Jurkat, Clone E6-1 (cell line): ENCODE data around the gene NAT16.

Experiments
- DNase-seq: peaks from one replicate; pipeline ENCODE4 v3.0.0-alpha.2; 2011; ENCODE audit warnings: low read depth, low spot score
- H3K4me3 ChIP-seq: 2 replicates; pipeline ENCODE4 v1.5.1; 2011; ENCODE audit warnings: mild to moderate bottlenecking, low read length, control low read depth, moderate library complexity

The NAT16 gene

GRCh38 chr7:101173752-101174244 lies 6.3 kb downstream of the NAT16 start:
- no peak overlapping the region for H3K4me3 ChIP-seq
- no peak for DNase-seq

GRCh38 chr7:101172854-101173751 lies 7.0 kb downstream of the NAT16 start:
- DNase-seq = no peak
- H3K4me3 ChIP-seq = no peak overlapping the region

GRCh38 chr7:101172005-101172853 lies 7.9 kb downstream of the NAT16 start:
- no peak for DNase-seq

GRCh38 chr7:101171442-101171837 lies 8.7 kb downstream of the NAT16 start:
- H3K4me3 ChIP-seq = no peak overlapping the region
- no peak for DNase-seq

More at GRCh38 chr7:101172005-101172853, 7.9 kb downstream of the NAT16 start:
- H3K4me3 ChIP-seq = no peak overlapping the region

- H3K4me3 ChIP-seq = no peak overlapping the region
- peak; percentile 79 for DNase-seq
Observed at GRCh38 chr7:101170617-101171441, 9.3 kb downstream of the NAT16 start.

GRCh38 chr7:101169838-101170551 lies 10.1 kb downstream of the NAT16 start:
- H3K4me3 ChIP-seq = no peak overlapping the region; the same call in 1 of the 2 replicates
- DNase-seq = no peak

GRCh38 chr7:101169110-101169837 lies 10.8 kb downstream of the NAT16 start:
- DNase-seq = no peak
- no peak overlapping the region; the same call in 1 of the 2 replicates for H3K4me3 ChIP-seq

- no peak overlapping the region for H3K4me3 ChIP-seq
- DNase-seq = no peak
Observed at GRCh38 chr7:101168412-101169049, 11.6 kb downstream of the NAT16 start.

- DNase-seq = no peak
- H3K4me3 ChIP-seq = no peak overlapping the region
Observed at GRCh38 chr7:101167645-101168411, 12.3 kb downstream of the NAT16 start.

- H3K4me3 ChIP-seq = no peak overlapping the region
- no peak for DNase-seq
Observed at GRCh38 chr7:101166909-101167644, 13.0 kb downstream of the NAT16 start.

GRCh38 chr7:101166648-101166908 lies 13.5 kb downstream of the NAT16 start:
- no peak overlapping the region for H3K4me3 ChIP-seq
- DNase-seq = no peak

- DNase-seq = no peak
- H3K4me3 ChIP-seq = peak overlapping the region; percentile 54
Observed at GRCh38 chr7:101165958-101166647, 14.0 kb downstream of the NAT16 start.

- DNase-seq = peak; percentile 87
- peak within 1 kb of the TSS; percentile 54 for H3K4me3 ChIP-seq
Observed at GRCh38 chr7:101165075-101165957, 14.8 kb downstream of the NAT16 start, which contains the start of gene VGF. Gene VGF (minus strand): TSS chr7:101165569. CDS start chr7:101164843, 726 bp downstream.

GRCh38 chr7:101164071-101164840 lies 15.8 kb downstream of the NAT16 start:
- peak overlapping the region; percentile 58 for H3K4me3 ChIP-seq

More at GRCh38 chr7:101164071-101164840, 15.8 kb downstream of the NAT16 start:
- no peak for DNase-seq
